ENCODE measurements around the gene CTBP2.

Gene CTBP2

GRCh38 chr10:125004571-125005311 lies 155.6 kb downstream of the CTBP2 start:
- Mint-ChIP-seq H3K27ac (peak overlapping the region in 1 of 3 experiments; percentile 29), H3K9me3 (no peaks in the 10 kb centered on the region)

GRCh38 chr10:125003901-125004467 lies 156.4 kb downstream of the CTBP2 start:
- H3K27me3 Mint-ChIP-seq (ENCODE audit: low read depth), result no peaks in the 10 kb centered on the region
- H3K9me3 Mint-ChIP-seq, result no peaks in the 10 kb centered on the region
- peak overlapping the region in 1 of 3 experiments; percentile 29 for H3K27ac Mint-ChIP-seq
- no peak for TF ChIP-seq CTCF (IDR thresholded peaks at IDR 0.05; ENCODE audit: unreplicated experiment in 3 of 3)
- H3K4me3 Mint-ChIP-seq, result no peak overlapping the region
- H3K36me3 Mint-ChIP-seq (ENCODE audit: low read depth), result peaks cover 15% of the 10 kb centered on the region
- H3K4me1 Mint-ChIP-seq, result peaks cover 42% of the 10 kb centered on the region

More at GRCh38 chr10:125004571-125005311, 155.6 kb downstream of the CTBP2 start:
- Mint-ChIP-seq H3K27me3 (ENCODE audit: low read depth) (no peaks in the 10 kb centered on the region), H3K36me3 (ENCODE audit: low read depth) (peaks cover 14% of the 10 kb centered on the region), H3K4me3 (no peak overlapping the region), H3K4me1 (peaks cover 50% of the 10 kb centered on the region)
- no peak for TF ChIP-seq CTCF (IDR thresholded peaks at IDR 0.05; ENCODE audit: unreplicated experiment in 3 of 3)

- no peak overlapping the region for H3K4me3 Mint-ChIP-seq
- no peaks in the 10 kb centered on the region for H3K27me3 Mint-ChIP-seq (ENCODE audit: low read depth)
- no peak for TF ChIP-seq CTCF (IDR thresholded peaks at IDR 0.05; ENCODE audit: unreplicated experiment in 3 of 3)
- H3K9me3 Mint-ChIP-seq, result no peaks in the 10 kb centered on the region
- H3K27ac Mint-ChIP-seq, result no peak overlapping the region
- H3K4me1 Mint-ChIP-seq, result peaks cover 35% of the 10 kb centered on the region
- H3K36me3 Mint-ChIP-seq (ENCODE audit: low read depth), result peaks cover 15% of the 10 kb centered on the region
Observed at GRCh38 chr10:125003146-125003900, 157.0 kb downstream of the CTBP2 start.

GRCh38 chr10:125002423-125003145 lies 157.8 kb downstream of the CTBP2 start:
- Mint-ChIP-seq H3K36me3 (ENCODE audit: low read depth) (peaks cover 20% of the 10 kb centered on the region), H3K9me3 (no peaks in the 10 kb centered on the region), H3K4me3 (no peak overlapping the region), H3K4me1 (peaks cover 32% of the 10 kb centered on the region), H3K27me3 (ENCODE audit: low read depth) (no peaks in the 10 kb centered on the region), H3K27ac (no peak overlapping the region)
- TF ChIP-seq CTCF (IDR thresholded peaks at IDR 0.05; ENCODE audit: unreplicated experiment in 3 of 3), result no peak

- Mint-ChIP-seq H3K36me3 (ENCODE audit: low read depth) (peaks cover 24% of the 10 kb centered on the region), H3K4me3 (no peak overlapping the region), H3K9me3 (no peaks in the 10 kb centered on the region), H3K27ac (no peak overlapping the region), H3K4me1 (peaks cover 27% of the 10 kb centered on the region), H3K27me3 (ENCODE audit: low read depth) (no peaks in the 10 kb centered on the region)
- TF ChIP-seq CTCF (IDR thresholded peaks at IDR 0.05; ENCODE audit: unreplicated experiment in 3 of 3), result no peak
Observed at GRCh38 chr10:125002047-125002422, 158.3 kb downstream of the CTBP2 start.
